BJ (cell line): ENCODE results near the gene MAPKAP1. TPM values are rescaled to one million over a fixed set of nuclear protein-coding genes. Genes with fewer than 3 reads are reported as not detected.

Experiments used
- CTCF ChIA-PET: fragments of 350-600 bp; formaldehyde crosslinking; extraction: SDS; loops from one replicate; lab custom pipeline; 2021; ENCODE audit warnings: antibody characterized with exemption, inconsistent platforms; lab: Yijun Ruan, JAX
- POLR2A ChIA-PET: fragments of 300-600 bp; sonication (Branson Sonifier 250); formaldehyde crosslinking; extraction: SDS; loops from one replicate; lab custom pipeline; 2021; ENCODE audit warnings: antibody characterized with exemption; lab: Charles Lee
- DNase-seq: peaks from one replicate; pipeline ENCODE4 v3.0.0-alpha.2; 2011; ENCODE audit warnings: low read depth
- H3K27me3 ChIP-seq: 2 replicates; pipeline ENCODE4 v1.6.0; 2011; ENCODE audit warnings: low read length; ENCODE audit not compliant: control insufficient read depth, insufficient read depth
- H3K36me3 ChIP-seq: 2 replicates; pipeline ENCODE4 v1.5.1; 2011; ENCODE audit warnings: low read length; ENCODE audit not compliant: control insufficient read depth, insufficient read depth
- H3K4me3 ChIP-seq: 2 replicates; pipeline ENCODE4 v1.5.1; 2011; ENCODE audit warnings: low read depth, mild to moderate bottlenecking, control low read depth, low read length
- CTCF ChIP-seq: IDR thresholded peaks from 2 replicates; pipeline ENCODE4 v1.5.1; 2011; ENCODE audit warnings: low read depth, mild to moderate bottlenecking, control low read depth, inconsistent platforms, low read length, moderate library complexity; ENCODE audit not compliant: insufficient read depth
- polyA plus RNA-seq: library from polyadenylated mRNA; depleted of rRNA; stranded (reverse); fragments of >200 nt; gene quantifications from 2 replicates; pipeline ENCODE4 v1.2.3, GENCODE V29; 2011; rRNA removed
- small RNA-seq: library from RNA; depleted of rRNA; stranded (forward); fragments of <200 nt; gene quantifications from one replicate; pipeline ENCODE3, GENCODE V24; 2012; ENCODE audit warnings: low replicate concordance, low read depth; ENCODE audit not compliant: insufficient read length

MAPKAP1 gene
- polyA plus RNA-seq, 1 experiment, result 113 TPM

- ChIA-PET CTCF (interaction anchor here (0.6 kb wide), 2 partner anchors 862 to 1068 kb away, joined by 3 to 4 read pairs; no protein-coding TSS in a partner anchor), POLR2A (no interaction called here)
- Histone ChIP-seq H3K27me3 (peaks cover 5% of the 10 kb centered on the region; the same call in 1 of the 2 replicates), H3K36me3 (no peaks in the 10 kb centered on the region), H3K4me3 (no peak overlapping the region)
- DNase-seq, result no peak
- TF ChIP-seq CTCF, result no peak
Measured at GRCh38 chr9:125388978-125389377, 318.0 kb downstream of the MAPKAP1 start.

GRCh38 chr9:125387861-125388524, 319.0 kb downstream of the MAPKAP1 start:
- CTCF ChIA-PET, result interaction anchor here (0.9 to 1.2 kb wide), 2 partner anchors 15 to 20 kb away, joined by 3 to 4 read pairs; no protein-coding TSS in a partner anchor
- TF ChIP-seq CTCF, result no peak
- Histone ChIP-seq H3K36me3 (no peaks in the 10 kb centered on the region), H3K4me3 (no peak overlapping the region), H3K27me3 (peaks cover 5% of the 10 kb centered on the region; the same call in 1 of the 2 replicates)
- no peak for DNase-seq
- POLR2A ChIA-PET, result interaction anchor here (1.0 kb wide), 1 partner anchor 116 kb away, joined by 3 read pairs; no protein-coding TSS in a partner anchor

Small RNA genes lying within 50 kb of the gene (small RNA-seq; reads per million reads assigned to genes)
- gene RF00017, result not detected

Other genes starting within 250 kb of the MAPKAP1 start
- 27.9 and 31.7 TPM in 2 replicates for gene PBX3, start 40.2 kb upstream of the MAPKAP1 start, polyA plus RNA-seq